Measurements from ENCODE around the gene ATXN7L1.
"Not testable (repeated sequence)": the region's sequence is repeated elsewhere in the genome, so short reads cannot be mapped to it uniquely, and the experiment has no call there.

ATXN7L1 gene

DNA sequence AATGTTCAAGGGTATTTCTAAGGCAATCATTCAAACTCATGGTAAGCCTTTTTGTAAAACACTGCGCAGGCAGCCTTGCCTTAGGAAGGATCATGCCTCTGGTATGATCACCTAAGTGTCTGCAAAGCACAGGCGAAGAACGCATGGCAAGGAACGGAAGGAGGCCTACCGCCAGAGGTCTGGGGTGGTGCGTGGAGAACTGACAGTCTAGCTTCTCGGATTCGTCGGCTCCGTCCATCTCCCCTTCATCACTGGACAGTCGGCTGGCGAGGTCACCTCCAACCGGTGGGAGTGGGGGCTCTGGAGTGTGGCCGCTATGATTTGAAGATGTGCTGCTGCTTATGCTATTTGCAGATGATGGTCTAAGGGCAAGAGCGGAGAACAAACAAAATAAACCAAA lies 252.5 kb downstream of the ATXN7L1 start:
- DNase-seq (ENCODE audit: low read depth in 2 of 3, low spot score in 2 of 3): no peak

DNA sequence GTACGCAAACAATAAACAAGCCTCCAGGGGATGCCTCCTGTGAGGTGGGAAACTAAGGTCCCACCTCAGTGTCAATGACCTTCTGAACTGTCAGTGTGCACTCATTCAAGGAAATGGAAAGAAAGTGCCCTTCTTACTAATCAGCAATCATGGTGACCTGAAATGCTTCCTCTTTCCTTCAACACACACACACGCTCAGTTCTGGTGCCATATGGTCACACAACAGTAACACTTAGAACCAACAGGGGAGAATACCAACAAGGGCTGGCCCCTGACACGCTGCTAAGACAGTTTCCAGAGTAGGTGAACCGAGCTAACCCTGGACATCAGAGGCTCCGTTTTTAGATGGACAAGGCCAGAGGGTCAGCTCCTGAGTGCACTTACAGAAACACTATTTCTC lies 253.0 kb downstream of the ATXN7L1 start:
- no peak for DNase-seq (ENCODE audit: low read depth in 2 of 3, low spot score in 2 of 3)

- no peak for DNase-seq (ENCODE audit: low read depth in 2 of 3, low spot score in 2 of 3)
Observed at GRCh38 chr7:105622106-105622731, 254.2 kb downstream of the ATXN7L1 start.

DNA sequence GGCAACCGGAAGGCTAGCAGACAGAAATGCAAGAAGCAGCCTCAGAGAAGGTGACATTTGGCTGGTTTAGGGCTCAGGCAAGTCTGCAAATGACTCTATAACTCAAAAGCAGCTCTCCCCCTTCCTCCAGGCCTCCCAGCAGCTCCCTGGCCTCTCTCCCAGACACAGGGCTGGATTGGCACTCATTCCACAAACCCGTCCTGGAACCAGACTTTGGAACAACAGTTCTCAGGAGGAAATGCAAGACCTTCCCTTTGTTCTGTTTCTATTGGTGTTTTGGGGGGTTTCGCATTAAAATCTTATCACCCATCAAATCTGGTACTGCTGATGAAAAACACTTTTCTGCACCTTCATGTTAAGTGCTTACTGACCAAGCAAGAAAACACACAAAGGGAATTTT lies 254.8 kb downstream of the ATXN7L1 start:
- no peak for DNase-seq (ENCODE audit: low read depth in 2 of 3, low spot score in 2 of 3)

DNA sequence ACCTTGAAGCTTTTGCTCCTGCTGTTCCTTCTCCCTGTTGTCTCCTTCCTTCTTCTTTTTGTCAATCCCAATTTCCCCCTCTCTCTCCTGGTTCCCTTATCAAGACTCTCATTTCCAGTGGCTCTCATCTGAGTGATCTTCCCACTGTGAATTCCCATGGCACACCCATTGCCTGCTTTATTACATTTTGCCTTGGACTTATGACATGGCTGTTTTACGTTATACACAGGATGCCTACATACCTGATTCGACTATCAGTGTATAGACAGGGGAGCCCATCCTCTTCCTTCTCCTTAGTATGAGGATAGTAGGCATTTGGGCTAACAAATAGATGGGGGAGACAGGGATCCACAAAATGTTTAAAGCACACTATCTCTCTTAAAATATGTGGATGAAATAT lies 255.2 kb downstream of the ATXN7L1 start:
- no peak for DNase-seq (ENCODE audit: low read depth in 2 of 3, low spot score in 2 of 3)

DNA sequence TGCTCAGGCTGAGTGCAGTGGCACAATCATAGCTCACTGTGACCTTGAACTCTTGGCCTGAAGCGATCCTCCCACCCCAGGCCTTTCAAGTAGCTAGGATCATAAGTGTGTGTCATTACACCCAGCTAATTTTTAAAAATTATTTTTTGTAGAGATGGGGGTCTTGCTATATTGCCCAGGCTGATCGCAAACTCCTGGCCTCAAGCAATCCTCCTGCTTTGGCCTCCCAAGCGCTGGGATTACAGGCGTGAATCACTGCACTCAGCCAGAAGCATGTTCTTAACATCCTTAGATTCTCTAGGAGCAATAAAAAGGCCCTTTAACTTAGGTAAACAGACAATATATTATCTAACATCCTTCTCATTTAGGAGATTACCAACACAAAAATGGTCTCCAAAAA lies 256.8 kb downstream of the ATXN7L1 start:
- no peak for DNase-seq (ENCODE audit: low read depth in 2 of 3, low spot score in 2 of 3)

- no peak for DNase-seq (ENCODE audit: low read depth in 2 of 3, low spot score in 2 of 3)
Observed at GRCh38 chr7:105618016-105618296, 258.4 kb downstream of the ATXN7L1 start.

GRCh38 chr7:105617280-105618015 lies 259.0 kb downstream of the ATXN7L1 start:
- no peak for DNase-seq (ENCODE audit: low read depth in 2 of 3, low spot score in 2 of 3)

DNA sequence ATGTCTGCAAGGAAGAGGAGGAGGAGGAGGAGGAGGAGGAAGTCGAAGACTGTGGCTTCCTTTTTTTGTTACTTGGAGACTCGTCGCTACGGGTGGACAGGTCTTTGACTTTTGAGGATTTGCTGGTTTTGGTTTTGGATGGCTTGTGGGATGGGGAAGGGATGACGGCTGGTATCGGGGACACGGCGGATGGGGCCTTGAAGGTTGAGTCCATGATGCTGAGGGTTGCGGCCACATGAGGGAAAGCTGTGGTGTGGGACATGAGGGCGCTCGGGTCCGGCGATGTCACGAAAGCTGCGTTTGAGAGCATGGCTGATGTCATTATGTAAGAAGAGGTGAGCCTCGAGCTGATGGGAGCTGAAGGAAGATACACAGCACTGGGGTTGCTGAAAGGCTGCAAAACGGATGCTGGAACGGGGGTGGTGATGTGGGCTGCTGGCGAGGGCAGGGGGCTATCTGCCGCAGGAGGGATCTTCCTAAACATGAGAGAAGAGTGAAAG lies 262.0 kb downstream of the ATXN7L1 start:
- no peak for DNase-seq (ENCODE audit: low read depth in 2 of 3, low spot score in 2 of 3)

DNA sequence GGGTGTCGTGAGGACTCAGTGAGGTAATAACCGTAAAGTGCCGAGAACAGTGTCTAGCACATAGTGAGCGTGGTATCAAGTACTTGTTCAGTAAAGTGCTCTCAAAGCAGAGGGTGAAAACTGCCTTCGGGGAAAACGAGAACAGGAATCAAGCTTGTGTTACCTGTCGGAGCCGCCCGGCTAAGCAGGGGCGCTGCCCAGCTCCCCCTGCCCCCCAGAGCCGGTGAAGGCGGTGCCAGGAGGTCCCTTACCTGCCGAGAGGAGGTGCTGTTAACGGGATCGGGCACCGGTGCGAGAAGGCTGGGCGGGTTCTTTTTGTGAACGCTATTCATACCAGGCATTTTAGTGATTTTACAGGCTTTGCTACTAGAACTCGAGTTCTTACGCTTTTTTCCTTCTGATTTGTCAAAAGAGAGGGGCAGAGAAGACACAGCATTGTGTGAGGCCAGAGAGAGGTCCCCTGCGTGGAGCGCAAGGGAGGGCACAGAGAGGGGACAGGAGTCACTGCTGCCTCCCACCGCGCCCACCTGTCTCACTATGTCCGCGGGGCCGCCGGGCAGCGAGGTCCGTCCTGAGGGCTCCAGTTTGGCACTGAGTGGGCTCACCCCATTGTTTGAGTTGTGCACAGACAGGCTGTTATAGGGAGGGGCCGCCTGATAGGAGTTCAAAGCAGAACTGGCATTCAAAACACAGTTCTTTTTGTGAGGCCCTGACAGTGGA lies 262.6 kb downstream of the ATXN7L1 start:
- no peak for DNase-seq (ENCODE audit: low read depth in 2 of 3, low spot score in 2 of 3)

GRCh38 chr7:105612806-105613205 lies 263.6 kb downstream of the ATXN7L1 start:
- no peak for DNase-seq (ENCODE audit: low read depth in 2 of 3, low spot score in 2 of 3)

DNA sequence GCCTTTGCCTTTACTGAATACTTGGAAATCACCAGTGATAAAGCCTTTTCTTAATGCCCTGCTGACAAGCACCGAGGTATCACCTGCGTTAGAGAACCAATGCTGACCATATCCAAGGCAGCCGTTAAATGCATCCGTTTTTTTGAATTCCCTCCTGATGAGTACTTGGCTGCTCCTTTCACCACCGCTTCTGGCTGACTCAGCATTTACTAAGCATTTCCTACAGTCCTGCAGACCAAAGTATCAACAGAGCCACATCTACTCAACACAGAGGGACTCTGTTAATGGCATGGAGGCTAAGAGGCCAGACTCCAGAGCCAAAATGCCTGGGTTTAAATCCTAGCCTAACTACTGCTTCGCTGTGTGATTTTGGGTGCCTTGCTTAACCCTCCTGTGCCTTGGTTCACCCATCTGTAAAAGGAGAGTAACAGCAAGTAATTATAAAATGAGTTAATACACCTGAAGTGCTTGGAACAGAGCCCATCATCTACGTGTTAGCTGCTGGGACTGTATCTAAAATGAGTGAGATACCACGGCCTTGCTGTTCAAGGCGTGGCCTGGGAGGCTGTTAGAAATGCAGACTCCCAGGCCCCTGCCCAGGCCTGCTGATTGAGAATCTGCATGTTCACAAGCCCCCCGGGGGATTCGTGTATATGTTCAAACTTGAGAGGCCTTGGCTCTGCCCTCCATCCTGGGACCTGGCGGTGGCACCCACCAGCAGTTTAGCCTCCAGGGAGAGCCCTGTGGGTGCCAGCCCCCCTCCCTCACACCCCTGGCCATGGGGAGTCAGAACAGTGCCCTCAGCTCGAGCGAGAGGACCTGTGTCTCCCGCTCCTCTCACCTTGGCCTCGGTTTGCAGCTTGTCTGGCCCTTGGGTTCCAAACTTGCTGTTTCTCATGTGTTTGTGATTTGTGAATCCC lies 264.3 kb downstream of the ATXN7L1 start:
- no peak for DNase-seq (ENCODE audit: low read depth in 2 of 3, low spot score in 2 of 3)

- DNase-seq (ENCODE audit: low read depth in 2 of 3, low spot score in 2 of 3): no peak
Observed at GRCh38 chr7:105610165-105610930, 266.1 kb downstream of the ATXN7L1 start.

DNA sequence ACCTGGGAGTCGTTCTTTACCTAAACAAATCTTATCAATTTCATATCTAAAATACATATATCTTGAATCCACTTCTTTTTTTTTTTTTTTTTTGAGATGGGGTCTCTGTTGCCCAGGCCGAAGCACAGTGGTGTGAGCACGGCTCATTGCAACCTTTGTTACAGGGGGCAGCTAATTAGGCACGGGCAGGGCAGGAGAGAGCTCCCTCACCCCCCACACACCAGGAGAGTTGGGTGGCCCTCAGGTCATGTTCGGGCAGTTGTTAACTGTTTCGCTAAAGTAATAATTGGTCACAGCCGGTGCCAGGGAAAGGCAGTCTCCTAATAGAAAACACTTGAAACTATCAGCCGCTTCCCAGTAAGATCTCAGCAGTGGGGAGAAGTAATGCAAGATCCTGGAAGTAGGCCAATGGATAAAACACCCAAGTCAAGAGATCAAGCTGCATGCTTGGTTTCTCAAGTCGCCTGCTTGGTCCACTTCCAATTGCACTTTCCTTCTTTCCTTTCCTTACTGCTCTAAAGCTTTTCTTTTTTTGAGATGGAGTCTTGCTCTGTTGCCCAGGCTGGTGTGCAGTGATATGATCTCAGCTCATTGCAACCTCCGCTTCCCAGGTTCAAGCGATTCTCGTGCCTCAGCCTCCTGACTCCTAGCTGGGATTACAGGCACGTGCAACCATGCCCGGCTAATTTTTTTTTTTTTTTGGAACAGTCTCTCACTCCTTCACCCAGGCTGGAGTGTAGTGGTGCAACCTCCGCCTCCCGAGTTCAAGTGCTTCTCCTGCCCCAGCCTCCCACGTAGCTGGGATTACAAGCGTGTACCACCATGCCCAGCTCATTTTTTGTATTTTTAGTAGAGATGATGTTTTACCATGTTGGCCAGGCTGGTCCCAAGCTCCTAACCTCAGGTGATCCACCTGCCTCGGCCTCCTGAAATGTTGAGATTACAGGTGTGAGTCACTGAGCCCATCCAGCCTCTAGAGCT lies 273.8 kb downstream of the ATXN7L1 start:
- no peak for DNase-seq (ENCODE audit: low read depth in 2 of 3, low spot score in 2 of 3)

- no peak for DNase-seq (ENCODE audit: low read depth in 2 of 3, low spot score in 2 of 3)
Observed at GRCh38 chr7:105600720-105601550, 275.5 kb downstream of the ATXN7L1 start.

DNA sequence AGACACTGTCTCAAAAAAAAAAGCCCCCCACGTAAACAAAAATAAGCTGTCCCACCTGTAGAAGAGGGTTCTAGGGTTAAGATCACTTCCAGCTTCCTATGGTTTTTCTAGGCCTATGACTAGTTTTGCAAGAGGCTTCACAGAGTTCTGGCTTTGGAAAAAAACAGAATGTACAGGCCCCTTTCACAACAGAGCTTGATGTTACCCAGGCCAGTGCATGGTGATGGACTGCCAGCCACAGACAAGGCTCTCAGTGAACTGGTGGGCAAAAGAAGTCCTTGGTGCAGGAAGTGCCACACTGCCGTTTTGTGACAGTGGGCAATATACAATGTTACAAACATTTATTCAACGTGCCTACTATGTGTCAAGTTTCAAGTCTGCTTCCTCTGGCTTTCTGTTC lies 276.8 kb downstream of the ATXN7L1 start:
- no peak for DNase-seq (ENCODE audit: low read depth in 2 of 3, low spot score in 2 of 3)

- DNase-seq (ENCODE audit: low read depth in 2 of 3, low spot score in 2 of 3): not testable (repeated sequence)
Observed at GRCh38 chr7:105599080-105599479, 277.3 kb downstream of the ATXN7L1 start.

DNA sequence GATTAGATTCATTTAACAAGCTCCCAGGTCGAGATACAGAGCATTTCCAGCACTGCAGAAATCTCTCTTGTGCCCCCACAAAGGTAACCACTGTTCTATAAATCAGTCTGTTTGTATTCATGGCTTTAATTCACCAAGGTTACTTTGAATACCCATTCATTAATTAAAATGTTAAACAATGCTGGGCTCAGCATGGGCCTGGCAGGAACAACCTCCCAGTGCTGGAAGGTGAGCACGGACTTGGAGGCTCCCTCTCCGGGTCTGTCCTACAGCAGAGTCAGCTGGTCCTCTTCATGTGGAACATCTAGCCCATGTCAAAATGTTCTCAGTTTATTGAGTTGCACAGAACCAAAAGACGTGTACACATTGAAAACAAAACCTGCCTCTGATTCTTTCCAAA lies 279.5 kb downstream of the ATXN7L1 start:
- no peak for DNase-seq (ENCODE audit: low read depth in 2 of 3, low spot score in 2 of 3)
